Fibroblast of lung (primary cell): ENCODE data around the gene SPATS1. TPM values are rescaled to one million over a fixed set of nuclear protein-coding genes. Genes with fewer than 3 reads are reported as not detected.
A peak's percentile ranks its signal among the peaks of the same experiment; 100 is the strongest.

Source experiments
- DNase-seq, 2 donors: peaks; one replicate each; pipeline versions ENCODE4 v3.0.0 to v3.0.0-alpha.2; 2010; ENCODE audit warnings: low read depth in 2 of 2
- H2AFZ ChIP-seq: 2 replicates; pipeline ENCODE4 v1.5.1; 2012; ENCODE audit warnings: low read length, control low read depth, inconsistent platforms
- H3K27ac ChIP-seq: 2 replicates; pipeline ENCODE4 v1.5.1; 2011; ENCODE audit warnings: low read length, control low read depth; ENCODE audit not compliant: insufficient read depth
- H3K27me3 ChIP-seq: 2 replicates; pipeline ENCODE4 v1.5.1; 2011; ENCODE audit warnings: mild to moderate bottlenecking, low read length; ENCODE audit not compliant: control insufficient read depth, insufficient read depth
- H3K36me3 ChIP-seq: 2 replicates; pipeline ENCODE4 v1.5.1; 2011; ENCODE audit warnings: low read length; ENCODE audit not compliant: control insufficient read depth, insufficient read depth
- H3K4me1 ChIP-seq: 2 replicates; pipeline ENCODE4 v1.5.1; 2011; ENCODE audit warnings: low read length; ENCODE audit not compliant: control insufficient read depth, insufficient read depth; ENCODE audit errors: extremely low read depth
- H3K4me2 ChIP-seq: 2 replicates; pipeline ENCODE4 v1.5.1; 2011; ENCODE audit warnings: low read length, control low read depth; ENCODE audit not compliant: insufficient read depth; ENCODE audit errors: extremely low read depth
- H3K4me3 ChIP-seq, 4 experiments: fragments of 200-600 bp in 1 of 4; sonication (generic) in 1 of 4; replicated peaks in 1 of 4; 2 replicates each; pipeline ENCODE4 v1.5.1; 2011 to 2016; ENCODE audit warnings: low read length in 4 of 4, low read depth in 3 of 4, mild to moderate bottlenecking in 3 of 4, control low read depth in 2 of 4, inconsistent platforms in 1 of 4, mixed read lengths in 1 of 4; ENCODE audit not compliant: insufficient read depth in 1 of 4; ENCODE audit errors: control extremely low read depth in 1 of 4
- H3K79me2 ChIP-seq: 2 replicates; pipeline ENCODE4 v1.5.1; 2012; ENCODE audit warnings: mild to moderate bottlenecking, low read length, inconsistent platforms; ENCODE audit not compliant: control insufficient read depth, insufficient read depth
- H3K9ac ChIP-seq: 2 replicates; pipeline ENCODE4 v1.5.1; 2011; ENCODE audit warnings: mild to moderate bottlenecking, low read length, control low read depth; ENCODE audit not compliant: insufficient read depth
- H3K9me3 ChIP-seq: 2 replicates; pipeline ENCODE4 v1.5.1; 2012; ENCODE audit warnings: low read depth, low read length; ENCODE audit not compliant: control insufficient read depth, insufficient read depth
- H4K20me1 ChIP-seq: 2 replicates; pipeline ENCODE4 v1.5.1; 2011; ENCODE audit warnings: low read length; ENCODE audit not compliant: control insufficient read depth, insufficient read depth; ENCODE audit errors: extremely low read depth
- CTCF ChIP-seq, 2 donors: IDR thresholded peaks in 1 of 2; conservative IDR thresholded peaks in 1 of 2; 1 replicate in 1 of 2; 2 replicates in 1 of 2; pipeline ENCODE4 v1.5.1; 2011 to 2012; ENCODE audit warnings: low read length in 2 of 2, control low read depth in 1 of 2, inconsistent platforms in 1 of 2, low read depth in 1 of 2, mild to moderate bottlenecking in 1 of 2
- EZH2 ChIP-seq: IDR thresholded peaks from 2 replicates; pipeline ENCODE4 v1.5.1; 2012; ENCODE audit warnings: low read length, control low read depth, mild to moderate bottlenecking; ENCODE audit errors: missing control alignments
- polyA plus RNA-seq, 2 donors: library from polyadenylated mRNA; depleted of rRNA in 1 of 2; stranded (reverse) in 1 of 2; unstranded in 1 of 2; fragments of >200 nt; gene quantifications; 2 replicates each; pipeline ENCODE4 v1.2.1, GENCODE V29; 2011 to 2012; ENCODE audit warnings: missing spikeins in 1 of 2
- total RNA-seq: library from RNA; depleted of rRNA; stranded (reverse); fragments of >200 nt; gene quantifications from 2 replicates; pipeline ENCODE4 v1.2.1, GENCODE V29; 2014

Gene SPATS1
- total and polyA plus RNA-seq, 2 donors (not counting 1 experiment from before 2014, with no cell fraction given) = under 0.01 TPM; not detected in 1

GRCh38 chr6:44386364-44386928 is 44.0 kb downstream of the SPATS1 start:
- peak overlapping the region; percentile 96 for H3K27ac ChIP-seq
- H3K4me3 ChIP-seq = peak overlapping the region in 2 of 4 experiments; percentile 90
- H4K20me1 ChIP-seq = no peaks in the 10 kb centered on the region
- H3K4me2 ChIP-seq = peak overlapping the region; percentile 5
- H3K36me3 ChIP-seq = peaks cover 4% of the 10 kb centered on the region
- DNase-seq = peak in 1 of 2 donors; percentile 73
- H3K9ac ChIP-seq = no peak overlapping the region
- H2AFZ ChIP-seq = no peak overlapping the region
- no peak for TF ChIP-seq CTCF (conservative IDR thresholded peaks at IDR 0.05 in 1 of 2, IDR thresholded peaks at IDR 0.05 in 1 of 2; ENCODE audit: low read depth in 1 of 2, low read length in 2 of 2)
- TF ChIP-seq EZH2 = no peak
- peaks cover 7% of the 10 kb centered on the region for H3K4me1 ChIP-seq
- H3K9me3 ChIP-seq = no peaks in the 10 kb centered on the region
- peaks cover 30% of the 10 kb centered on the region for H3K79me2 ChIP-seq
- no peaks in the 10 kb centered on the region for H3K27me3 ChIP-seq

DNA sequence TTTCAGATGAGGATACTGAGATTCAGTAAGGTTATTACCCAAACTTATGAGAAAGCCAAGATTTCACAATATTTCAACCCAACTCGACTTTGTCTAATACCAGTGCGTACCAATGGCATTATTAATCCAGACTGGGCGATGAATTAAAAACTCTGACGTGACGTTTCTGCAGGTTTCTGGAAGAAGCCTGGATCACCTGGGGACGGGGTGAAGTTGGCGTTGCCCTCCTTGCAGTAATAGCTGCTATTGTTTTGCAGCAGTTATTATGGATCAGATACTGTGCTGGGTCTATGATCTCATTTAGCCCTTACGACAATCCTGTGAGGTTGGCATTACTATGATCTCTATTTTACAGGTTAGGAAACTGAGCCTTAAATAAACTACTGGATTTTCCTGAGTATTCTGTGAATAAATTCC is 44.5 kb downstream of the SPATS1 start:
- H3K4me2 ChIP-seq = peak overlapping the region; percentile 94
- peak overlapping the region; percentile 69 for H2AFZ ChIP-seq
- H4K20me1 ChIP-seq = no peaks in the 10 kb centered on the region
- no peak for TF ChIP-seq EZH2
- no peaks in the 10 kb centered on the region for H3K27me3 ChIP-seq
- peak overlapping the region; percentile 96 for H3K27ac ChIP-seq
- H3K36me3 ChIP-seq = peaks cover 5% of the 10 kb centered on the region
- peak in 1 of 2 donors; percentile 62 for DNase-seq
- H3K9ac ChIP-seq = peak overlapping the region; percentile 97
- H3K79me2 ChIP-seq = peaks cover 35% of the 10 kb centered on the region
- H3K4me1 ChIP-seq = peaks cover 7% of the 10 kb centered on the region
- no peaks in the 10 kb centered on the region for H3K9me3 ChIP-seq
- H3K4me3 ChIP-seq = peak overlapping the region; percentile 87 to 97 (median 90)

DNA sequence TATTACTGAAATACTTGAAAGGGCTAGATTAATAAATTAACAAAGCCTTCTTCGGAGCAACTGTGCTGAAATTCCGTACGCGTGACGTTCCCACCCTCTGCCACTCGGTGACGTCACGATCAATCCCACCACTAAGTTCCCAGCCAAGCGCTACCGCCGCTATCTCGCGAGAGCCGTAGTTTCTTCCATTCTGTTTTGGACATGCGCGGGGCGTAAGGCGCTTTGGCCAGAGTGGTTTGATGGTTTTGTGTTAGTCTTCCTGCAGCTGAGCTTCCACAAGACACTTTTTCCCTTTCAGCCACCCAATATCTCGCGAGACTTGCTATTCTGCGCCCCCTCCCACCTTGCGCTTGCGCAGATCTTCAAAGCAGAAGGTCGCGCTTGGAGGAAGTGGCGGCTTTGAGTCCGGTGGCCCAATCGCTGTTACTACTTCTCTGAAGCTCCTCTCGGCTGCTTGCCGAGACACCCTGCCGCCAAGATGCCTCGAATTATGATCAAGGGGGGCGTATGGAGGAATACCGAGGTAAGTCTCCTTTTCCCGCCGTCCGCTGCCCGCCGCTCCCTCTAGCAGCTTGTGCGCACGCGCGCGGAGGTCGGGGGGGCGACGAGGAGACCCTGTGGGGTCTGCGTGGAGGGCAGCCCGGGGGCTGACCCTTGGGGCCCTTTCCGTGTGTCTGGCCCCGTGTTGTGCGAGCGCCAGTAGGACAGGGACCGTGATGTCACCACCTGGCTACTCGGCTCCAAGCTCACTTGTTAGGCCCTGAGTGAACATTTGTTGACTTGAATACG is 45.1 kb downstream of the SPATS1 start, which contains the start of gene CDC5L:
CDC5L (plus strand) TSS at position 361 of the 789 bp plus-strand sequence; CDS start at position 479, 118 bp downstream.
- Histone ChIP-seq H3K4me2 (peak within 1 kb of the TSS; percentile 95), H3K9ac (peak within 1 kb of the TSS; percentile 97), H3K4me3 (peak within 1 kb of the TSS; percentile 87 to 97 (median 90)), H3K79me2 (peaks cover 35% of the 10 kb centered on the region), H3K4me1 (peaks cover 7% of the 10 kb centered on the region), H3K27me3 (no peaks in the 10 kb centered on the region), H3K9me3 (no peaks in the 10 kb centered on the region), H3K36me3 (peaks cover 5% of the 10 kb centered on the region), H4K20me1 (no peaks in the 10 kb centered on the region), H3K27ac (peak within 1 kb of the TSS; percentile 96), H2AFZ (peak within 1 kb of the TSS; percentile 95)
- DNase-seq = peak; percentile 99 to 100
- TF ChIP-seq CTCF (conservative IDR thresholded peaks at IDR 0.05 in 1 of 2, IDR thresholded peaks at IDR 0.05 in 1 of 2; ENCODE audit: low read depth in 1 of 2, low read length in 2 of 2) (no peak), EZH2 (no peak)
